Left cardiac atrium (tissue), 4 donors: ENCODE results near the gene USP6NL. TPM values are rescaled to one million over a fixed set of nuclear protein-coding genes. Genes with fewer than 3 reads are reported as not detected.

Experiments used
- ATAC-seq, 2 donors: fragments of 200-7000 bp; cut with Tn5 transposase; one replicate each; pipeline ENCODE4 v1.9.1; 2020; ENCODE audit warnings: mild to moderate bottlenecking in 2 of 2, moderate library complexity in 2 of 2
- DNase-seq: peaks from one replicate; pipeline ENCODE4 v3.0.0-alpha.2; 2020
- intact Hi-C, 2 donors: fragments of 100-400 bp; cut with DNase I; formaldehyde crosslinking; loops; one replicate each; pipeline versions ENCODE4 v1.14.1 to v1.15.1; 2022 to 2023
- total RNA-seq, 2 donors: library from RNA; stranded (reverse); fragmentation: NEBNext Ultra II Directional; extraction: Animal tissue kit (Norgen Biotek cat#: 25700); gene quantifications; one replicate each; pipeline ENCODE4 v1.2.1, GENCODE V29; 2021
- donor health status: DM: no; HTN: yes; CAD: no.
- donor health status: DM: no; HTN: yes; CAD: no; lungs with severe emphysema.
- donor health status: DM: yes; HTN: yes; CAD: no.
- donor health status: Dilated cardiomyopathy.

The USP6NL gene
- total RNA-seq, 2 donors from 2014 or later, result 7.9 to 9.2 TPM

GRCh38 chr10:11472158-11472753 lies 139.2 kb downstream of the USP6NL start:
- DNase-seq (peak; percentile 54), ATAC-seq (peak; percentile 87 to 89)
- intact Hi-C loops, result no loop called here

GRCh38 chr10:11469575-11470391 lies 141.7 kb downstream of the USP6NL start:
- intact Hi-C loops, result no loop called here
- ATAC-seq (no peak), DNase-seq (no peak)

- no peak for DNase-seq
- intact Hi-C loops, result no loop called here
- ATAC-seq, result no peak
Observed at GRCh38 chr10:11468126-11468742, 143.2 kb downstream of the USP6NL start.

- no peak for DNase-seq
- no peak for ATAC-seq
- intact Hi-C loops, result no loop called here
Observed at GRCh38 chr10:11465406-11465805, 146.0 kb downstream of the USP6NL start.

GRCh38 chr10:11463111-11463510 lies 148.3 kb downstream of the USP6NL start:
- ATAC-seq (peak in 1 of 2 donors; percentile 8), DNase-seq (no peak)
- intact Hi-C loops, result no loop called here

- intact Hi-C loops, result no loop called here
- ATAC-seq (no peak), DNase-seq (no peak)
Observed at GRCh38 chr10:11462071-11462470, 149.4 kb downstream of the USP6NL start.

GRCh38 chr10:11457336-11457735 lies 154.1 kb downstream of the USP6NL start:
- intact Hi-C loops, result no loop called here
- ATAC-seq (no peak), DNase-seq (no peak)

- ATAC-seq (no peak), DNase-seq (no peak)
- intact Hi-C loops, result no loop called here
Observed at GRCh38 chr10:11454958-11455566, 156.4 kb downstream of the USP6NL start.

- intact Hi-C loops, result no loop called here
- DNase-seq (no peak), ATAC-seq (no peak)
Observed at GRCh38 chr10:11454160-11454559, 157.3 kb downstream of the USP6NL start.

GRCh38 chr10:11451640-11452260 lies 159.7 kb downstream of the USP6NL start:
- intact Hi-C loops, result no loop called here
- no peak for ATAC-seq
- no peak for DNase-seq

GRCh38 chr10:11450427-11450826 lies 161.0 kb downstream of the USP6NL start:
- intact Hi-C loops, result no loop called here
- no peak for ATAC-seq
- no peak for DNase-seq

GRCh38 chr10:11449761-11450160 lies 161.7 kb downstream of the USP6NL start:
- ATAC-seq (no peak), DNase-seq (no peak)
- intact Hi-C loops, result no loop called here

- ATAC-seq (no peak), DNase-seq (no peak)
Observed at GRCh38 chr10:11448545-11449244, 162.8 kb downstream of the USP6NL start.

GRCh38 chr10:11448190-11448544 lies 163.3 kb downstream of the USP6NL start:
- intact Hi-C loops, result no loop called here
- ATAC-seq (no peak), DNase-seq (no peak)

More at GRCh38 chr10:11448545-11449244, 162.8 kb downstream of the USP6NL start:
- intact Hi-C loops, result no loop called here

- ATAC-seq, result no peak
- DNase-seq, result no peak
- intact Hi-C loops, result no loop called here
Observed at GRCh38 chr10:11447586-11447985, 163.9 kb downstream of the USP6NL start.

GRCh38 chr10:11446864-11447263 lies 164.6 kb downstream of the USP6NL start:
- no peak for DNase-seq
- intact Hi-C loops, result no loop called here
- no peak for ATAC-seq

- DNase-seq (no peak), ATAC-seq (no peak)
- intact Hi-C loops, result no loop called here
Observed at GRCh38 chr10:11446133-11446532, 165.3 kb downstream of the USP6NL start.

GRCh38 chr10:11444531-11445228 lies 166.8 kb downstream of the USP6NL start:
- DNase-seq (no peak), ATAC-seq (no peak)
- intact Hi-C loops, result no loop called here

- no peak for DNase-seq
- intact Hi-C loops, result no loop called here
- ATAC-seq, result no peak
Observed at GRCh38 chr10:11444155-11444530, 167.3 kb downstream of the USP6NL start.
